GM18868 (cell line): Measurements from ENCODE around the gene ACOX1.
A peak's percentile ranks its signal among the peaks of the same experiment; 100 is the strongest.

ENCODE experiments used
- ATAC-seq: cut with Tn5 transposase; IDR thresholded peaks from one replicate; pipeline ENCODE4 v1.9.1; 2021; ENCODE audit warnings: mild to moderate bottlenecking, moderate library complexity; ENCODE audit not compliant: unreplicated experiment

Gene ACOX1

DNA sequence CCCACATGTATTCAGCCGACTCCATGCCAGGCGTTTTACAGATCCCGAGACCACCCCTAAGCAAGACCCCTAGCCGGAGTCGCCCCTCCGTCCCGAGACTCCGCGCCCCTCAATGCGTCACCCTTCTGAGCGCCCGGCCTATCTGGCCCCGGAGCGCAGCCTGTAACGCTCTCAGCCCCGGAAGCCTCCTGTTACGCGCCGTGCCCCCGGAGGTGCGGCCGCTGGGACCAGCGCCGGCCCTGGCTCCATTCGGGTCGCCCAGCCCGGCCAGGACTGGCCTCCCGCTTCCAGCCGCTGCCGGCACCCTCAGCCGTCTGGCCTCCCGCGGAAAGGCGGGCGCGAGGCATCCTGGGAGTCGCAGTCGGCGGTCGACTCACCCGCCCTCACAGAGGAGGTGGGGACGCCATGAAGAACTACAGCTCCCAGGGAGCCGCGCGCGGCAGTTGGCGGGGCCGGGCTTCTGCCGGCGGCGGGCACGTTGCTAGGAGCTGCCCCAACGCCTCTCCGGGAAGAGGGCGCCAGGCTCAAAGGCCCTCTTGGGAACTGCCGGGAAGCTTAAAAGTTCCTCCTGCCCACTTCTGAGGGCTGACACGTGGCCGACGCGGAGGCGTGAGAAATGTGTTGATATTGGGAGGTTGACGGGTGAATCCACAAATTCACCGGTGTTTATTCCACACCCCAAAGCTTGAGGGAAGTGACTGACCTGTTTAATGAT lies 38.1 kb downstream of the ACOX1 start, which contains the start of gene FBF1:
Gene FBF1, minus strand, starts transcription at position 316 of the 715 bp plus-strand sequence. CDS start 2,893 bp downstream, outside the sequence.
- ATAC-seq = peak; percentile 97

DNA sequence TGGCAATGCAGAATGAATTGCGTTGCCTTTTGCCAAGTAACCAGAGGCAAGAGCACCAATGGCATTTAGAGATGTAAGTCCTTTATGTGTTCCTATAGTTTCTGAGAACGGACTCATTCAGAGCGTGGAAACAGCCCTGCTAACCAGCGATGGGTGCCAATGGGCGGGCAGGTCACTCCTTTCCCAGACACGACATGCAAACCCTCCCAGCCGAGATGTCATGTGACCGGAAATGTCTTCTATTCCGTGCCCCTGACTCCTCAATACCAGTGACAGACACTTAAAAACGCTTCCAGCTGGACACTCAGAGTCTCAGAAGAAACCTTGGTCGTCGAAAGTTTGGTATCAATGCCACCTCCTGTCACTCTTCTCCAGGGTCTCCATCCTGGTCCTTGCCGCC lies 41.3 kb downstream of the ACOX1 start:
- no peak for ATAC-seq

DNA sequence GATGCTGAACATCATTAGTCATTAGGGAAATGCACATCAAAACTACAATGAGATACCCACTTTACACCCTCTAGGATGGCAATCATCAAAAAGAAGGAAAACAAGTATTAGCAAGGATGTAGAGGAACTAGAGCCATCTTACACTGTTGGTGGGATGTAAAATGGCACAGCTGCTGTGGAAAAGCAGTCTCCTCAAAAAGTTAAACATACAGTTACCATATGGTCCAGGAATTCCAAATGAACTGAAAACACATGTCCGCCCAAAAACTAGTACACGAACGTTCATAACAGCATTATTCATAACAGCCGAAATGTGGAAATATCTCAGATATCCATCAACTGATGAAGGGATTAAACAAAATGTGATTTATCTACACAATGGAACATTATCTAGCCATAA lies 45.2 kb downstream of the ACOX1 start:
- no peak for ATAC-seq

DNA sequence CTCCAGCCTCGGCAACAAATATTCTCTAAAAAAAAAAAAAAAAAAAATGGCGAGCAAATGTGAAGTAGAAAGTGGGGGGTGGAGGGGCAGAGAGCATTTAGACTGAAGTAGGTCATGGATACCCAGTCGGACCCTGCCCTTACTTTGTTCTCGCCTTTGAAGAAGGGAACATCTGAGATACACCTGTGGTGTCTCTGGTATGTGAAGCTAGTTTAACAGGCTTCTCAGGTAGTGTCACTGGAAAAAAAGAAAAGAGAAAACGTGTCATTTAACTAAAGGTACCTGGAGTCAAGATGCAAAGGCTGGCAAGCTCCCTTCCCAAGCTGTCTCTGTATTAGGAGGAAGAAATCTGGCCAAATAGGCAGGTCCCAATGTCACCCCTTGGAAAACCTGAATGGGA lies 46.1 kb downstream of the ACOX1 start:
- no peak for ATAC-seq

DNA sequence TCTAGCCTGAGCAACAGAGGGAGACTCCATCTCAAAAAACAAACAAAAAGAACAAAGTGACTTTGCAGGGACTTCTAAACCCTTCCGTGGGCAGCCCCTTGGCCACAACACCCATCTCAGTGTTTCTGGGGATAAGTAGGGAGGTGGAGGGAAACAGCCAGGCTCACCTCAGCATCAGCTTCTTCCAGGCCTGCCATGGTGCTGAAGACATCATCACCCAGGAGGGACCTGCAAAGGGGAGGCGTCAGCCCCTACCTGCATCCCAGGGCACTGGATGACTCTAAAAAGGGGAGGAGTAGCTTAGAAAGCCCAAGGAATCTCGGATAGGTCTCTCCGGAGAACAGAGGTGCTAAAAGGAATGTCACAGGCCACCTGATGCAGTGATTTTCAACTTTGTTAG lies 47.9 kb downstream of the ACOX1 start:
- ATAC-seq = no peak

DNA sequence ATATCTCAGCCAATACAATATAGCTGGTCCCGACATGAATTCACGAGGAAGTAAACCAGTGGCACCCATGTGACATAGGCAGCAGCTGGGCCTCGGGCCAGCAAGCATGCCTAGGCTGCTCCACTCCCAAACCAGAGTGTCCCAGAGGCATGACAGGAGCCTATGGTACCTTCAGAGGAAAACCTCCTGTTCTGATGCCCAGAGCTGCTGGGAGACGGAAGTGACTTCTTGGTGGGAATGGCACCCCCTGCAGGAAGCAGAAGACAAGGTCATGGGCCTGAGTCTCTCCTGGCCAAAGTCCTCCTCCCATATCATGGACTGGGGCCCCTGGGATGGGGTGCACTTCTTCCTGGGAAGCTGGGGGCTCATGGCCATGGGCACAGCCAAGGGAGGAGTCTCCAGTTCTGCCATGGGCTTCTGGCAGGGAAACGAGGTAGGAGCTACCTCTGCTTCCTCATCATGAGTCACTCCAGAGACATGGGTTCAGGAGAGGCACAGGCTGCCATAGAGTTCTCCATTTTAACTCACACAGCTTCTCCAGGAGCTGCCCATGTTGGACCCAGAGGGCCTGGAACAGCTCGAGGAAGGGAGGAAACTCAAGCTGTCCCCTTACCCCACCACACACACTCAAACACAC lies 51.6 kb downstream of the ACOX1 start:
- no peak for ATAC-seq

DNA sequence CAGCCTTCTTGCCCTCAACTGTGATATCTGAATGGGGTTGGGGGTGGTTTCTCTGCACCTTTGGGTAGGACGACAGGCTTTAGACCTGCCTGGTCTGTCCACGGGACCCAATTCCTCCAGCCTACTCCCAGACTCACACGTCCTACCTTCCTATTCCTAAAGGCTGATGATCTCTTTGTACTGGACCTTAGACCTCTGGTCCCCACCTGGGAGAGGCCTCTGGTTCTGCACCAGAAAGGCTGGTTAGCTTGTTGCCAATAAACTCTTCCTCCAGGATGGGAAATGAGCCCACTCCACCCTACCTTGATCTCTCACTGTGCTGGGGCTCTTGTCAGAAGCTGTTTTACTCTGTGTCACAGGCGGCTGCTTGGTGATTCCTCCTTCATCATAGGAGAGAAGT lies 52.5 kb downstream of the ACOX1 start:
- ATAC-seq = no peak

DNA sequence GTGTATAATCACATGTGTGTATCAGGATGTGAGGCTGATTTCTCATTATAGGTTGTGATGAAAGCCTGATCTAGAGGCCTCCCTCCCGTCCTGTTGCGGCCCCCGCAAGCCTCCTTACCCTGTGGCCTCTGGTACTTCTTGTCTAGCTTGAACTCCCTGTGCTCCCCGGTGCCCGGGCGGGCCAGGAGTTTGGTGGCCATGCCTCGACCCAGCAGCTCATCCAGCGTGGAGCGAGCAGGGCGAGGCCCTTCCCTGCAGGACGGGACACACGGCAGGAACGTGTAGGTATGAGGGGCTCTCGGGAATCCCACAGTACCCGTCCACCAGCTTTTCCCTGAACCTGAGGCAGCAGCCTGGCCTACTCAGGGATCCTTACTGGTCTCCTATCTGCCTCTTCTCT lies 53.1 kb downstream of the ACOX1 start:
- ATAC-seq = no peak

DNA sequence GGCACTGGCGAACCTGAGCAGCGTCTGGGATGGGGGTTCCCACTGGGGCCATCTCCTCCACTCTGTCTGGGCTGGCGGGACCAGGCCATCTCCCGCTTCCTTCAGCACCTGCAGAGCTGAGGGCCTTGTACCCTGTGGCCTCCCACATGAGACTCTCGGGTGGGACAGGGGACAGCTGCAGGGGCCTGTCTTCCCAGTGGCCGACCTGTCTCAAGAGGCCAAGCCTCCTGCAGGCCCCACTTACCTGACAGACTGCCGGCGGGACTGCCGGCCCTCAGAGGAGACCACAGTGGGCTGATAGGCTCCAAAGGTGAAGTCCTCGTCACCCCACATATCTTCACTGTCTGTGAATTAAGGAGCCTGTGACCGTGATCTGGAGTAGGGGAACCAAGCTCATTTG lies 53.9 kb downstream of the ACOX1 start:
- no peak for ATAC-seq

DNA sequence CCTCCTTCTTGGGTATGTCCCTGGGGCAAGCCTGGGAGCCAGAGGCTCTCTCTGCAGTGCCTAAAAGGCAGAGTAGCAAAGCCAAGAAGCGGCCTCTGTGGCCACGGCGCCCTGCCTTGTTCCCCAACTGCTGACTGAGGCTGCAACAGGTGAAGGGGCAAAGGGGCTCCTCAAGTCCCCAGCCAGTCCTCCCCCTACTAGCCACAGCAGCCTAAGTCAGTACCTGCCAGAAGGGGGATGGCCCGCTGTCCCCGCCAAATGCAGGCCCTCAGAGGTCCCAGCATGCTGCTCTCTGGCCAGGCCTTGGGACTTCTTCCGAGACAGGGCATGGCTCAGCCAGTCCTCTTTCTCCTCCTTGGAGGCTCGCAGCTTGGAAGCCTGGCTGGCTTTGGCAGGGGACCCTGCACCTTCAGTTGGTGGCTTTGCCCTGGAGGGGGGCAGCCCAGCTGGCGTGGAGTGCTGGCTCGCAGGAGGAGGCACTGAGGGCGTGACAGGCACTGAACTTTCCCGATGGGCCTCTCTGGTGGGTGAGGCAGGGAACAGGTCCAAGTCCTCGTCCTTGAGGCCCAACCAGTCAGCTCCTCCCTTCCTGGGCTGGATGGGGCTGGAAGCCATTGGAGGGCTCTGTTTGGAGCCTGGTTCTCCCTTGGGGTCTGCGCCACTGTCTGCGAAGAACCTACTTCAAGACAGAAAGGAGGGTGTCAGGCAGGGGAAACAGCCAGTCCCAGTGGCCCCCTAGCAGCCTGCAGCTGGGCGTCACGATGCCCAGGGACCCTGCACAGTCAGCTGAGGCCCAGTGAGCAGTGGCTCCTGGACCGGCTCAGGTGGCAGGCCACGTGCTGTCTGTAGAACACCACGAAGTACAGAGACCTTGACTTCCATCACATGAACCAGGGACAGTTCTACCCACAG lies 55.7 kb downstream of the ACOX1 start:
- no peak for ATAC-seq

DNA sequence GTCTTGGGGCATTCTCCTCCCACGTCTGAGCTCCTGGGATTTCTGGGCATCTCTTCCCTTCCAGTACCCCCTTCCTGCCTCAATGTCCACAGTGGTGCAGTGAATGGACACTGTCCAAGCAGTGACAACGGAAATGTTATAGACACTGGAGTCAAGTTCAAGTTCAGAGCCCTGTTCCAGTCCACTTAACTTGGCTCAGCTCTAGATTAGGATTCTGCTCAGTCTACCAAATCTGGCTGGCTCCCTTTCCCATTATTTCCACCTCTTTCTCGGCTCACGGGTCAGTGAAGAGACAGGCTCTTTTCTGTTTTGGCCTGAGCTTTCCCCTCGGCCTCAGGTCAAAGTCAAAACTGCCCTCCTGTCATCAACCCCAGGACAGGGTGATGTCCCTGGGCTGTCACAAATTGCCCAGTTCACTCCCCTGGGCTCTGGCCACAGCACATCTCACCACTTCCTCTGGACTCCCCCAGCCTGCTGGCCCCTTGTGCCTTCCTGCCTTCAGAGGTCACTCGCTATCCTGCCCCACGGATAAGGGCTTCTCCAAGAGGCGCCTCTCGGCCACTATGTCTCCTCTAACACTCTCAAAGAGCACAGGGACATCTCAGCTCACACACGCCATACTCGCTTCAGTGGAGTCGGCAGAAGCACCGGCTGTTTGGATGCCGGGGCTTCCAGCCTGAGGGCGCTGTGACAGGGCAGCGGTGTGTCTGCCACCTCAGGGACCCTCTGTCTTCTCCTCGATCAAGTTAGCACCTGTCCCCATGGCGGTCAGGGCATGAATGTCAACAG lies 56.6 kb downstream of the ACOX1 start:
- no peak for ATAC-seq

DNA sequence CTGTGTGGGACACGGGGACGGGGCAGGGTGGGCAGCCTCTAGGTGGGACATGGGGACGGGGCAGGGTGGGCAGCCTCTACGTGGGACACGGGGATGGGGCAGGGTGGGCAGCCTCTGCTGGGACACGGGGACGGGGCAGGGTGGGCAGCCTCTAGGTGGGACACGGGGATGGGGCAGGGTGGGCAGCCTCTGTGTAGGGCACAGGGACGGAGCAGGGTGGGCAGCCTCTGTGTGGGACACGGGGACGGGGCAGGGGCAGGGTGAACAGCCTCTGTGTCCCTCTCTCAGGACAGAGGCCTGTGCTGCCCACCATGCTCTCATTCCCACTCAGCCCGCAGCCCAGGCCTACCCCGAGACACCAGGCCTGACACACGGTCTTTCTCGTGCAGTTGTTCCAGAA lies 57.4 kb downstream of the ACOX1 start:
- no peak for ATAC-seq

DNA sequence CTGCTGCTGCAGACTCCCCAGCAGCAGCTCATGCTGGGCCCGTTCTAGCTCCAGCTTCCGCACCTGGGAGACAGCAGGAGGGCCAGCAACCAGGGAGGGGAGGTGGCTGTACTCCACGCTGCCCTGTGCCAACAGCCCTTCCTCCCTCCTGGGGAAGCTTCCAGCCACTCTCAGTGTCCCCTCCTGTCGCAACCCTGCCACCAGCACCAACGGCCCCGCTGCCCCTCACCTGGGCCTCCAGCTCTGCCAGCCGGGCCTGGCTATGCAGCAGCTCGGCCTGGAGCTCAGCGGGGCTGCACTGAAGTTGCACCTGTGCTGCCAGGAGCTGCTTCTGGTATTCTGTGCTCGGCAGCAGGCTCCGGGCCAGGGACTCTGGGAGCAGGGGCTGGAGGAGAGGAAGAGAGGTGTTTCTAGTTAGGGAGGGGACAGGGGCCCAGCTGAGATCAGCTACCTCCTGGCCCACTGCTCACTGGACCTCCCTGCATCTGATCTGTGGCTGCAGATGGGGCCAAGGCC lies 58.9 kb downstream of the ACOX1 start:
- ATAC-seq = no peak

DNA sequence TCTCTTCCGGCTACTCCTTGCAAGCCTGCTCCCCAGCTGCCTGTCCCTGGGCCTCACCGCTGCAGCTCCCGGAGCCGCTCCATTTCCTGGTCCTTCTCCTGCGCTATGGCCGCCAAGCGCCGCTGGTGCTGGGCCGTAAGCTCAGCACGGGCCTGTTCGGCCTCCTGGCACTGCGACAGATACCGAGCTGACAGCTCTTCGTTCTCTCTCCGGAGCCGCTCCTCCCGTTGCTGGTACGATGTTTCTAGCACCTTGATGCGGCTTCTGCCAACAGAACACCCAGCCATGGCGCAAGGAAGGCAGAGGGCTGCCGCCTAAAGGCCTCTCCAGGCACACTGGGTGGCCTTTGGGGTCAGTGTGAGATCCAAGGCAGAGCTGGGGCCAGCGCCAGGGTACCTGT lies 59.4 kb downstream of the ACOX1 start:
- ATAC-seq = no peak

DNA sequence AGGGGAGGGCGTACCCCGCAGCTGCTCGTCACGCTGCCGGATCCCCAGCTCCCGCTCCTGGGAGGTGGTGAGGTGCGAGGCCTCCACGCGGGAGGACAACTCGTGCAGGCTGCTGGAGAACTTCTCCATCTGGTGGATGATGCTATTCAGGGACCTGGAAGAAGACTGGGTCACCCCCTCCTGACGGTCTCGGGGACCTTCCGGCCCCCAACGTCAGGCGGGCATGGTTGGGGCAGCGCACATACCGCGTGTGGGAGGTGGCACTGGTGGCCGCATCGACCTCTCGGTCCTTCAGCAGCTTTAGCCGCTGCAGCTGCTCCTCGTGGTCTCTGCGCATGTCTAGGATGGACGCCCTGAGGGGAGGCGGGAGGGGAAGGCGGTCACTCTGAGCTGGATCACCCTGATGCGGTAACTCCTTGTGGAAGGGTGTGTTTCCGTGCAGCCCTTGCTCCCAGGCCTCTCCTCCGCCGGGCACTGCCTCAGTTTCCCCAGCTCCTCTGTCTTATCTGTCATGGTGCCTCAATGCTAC lies 61.0 kb downstream of the ACOX1 start:
- ATAC-seq = no peak

DNA sequence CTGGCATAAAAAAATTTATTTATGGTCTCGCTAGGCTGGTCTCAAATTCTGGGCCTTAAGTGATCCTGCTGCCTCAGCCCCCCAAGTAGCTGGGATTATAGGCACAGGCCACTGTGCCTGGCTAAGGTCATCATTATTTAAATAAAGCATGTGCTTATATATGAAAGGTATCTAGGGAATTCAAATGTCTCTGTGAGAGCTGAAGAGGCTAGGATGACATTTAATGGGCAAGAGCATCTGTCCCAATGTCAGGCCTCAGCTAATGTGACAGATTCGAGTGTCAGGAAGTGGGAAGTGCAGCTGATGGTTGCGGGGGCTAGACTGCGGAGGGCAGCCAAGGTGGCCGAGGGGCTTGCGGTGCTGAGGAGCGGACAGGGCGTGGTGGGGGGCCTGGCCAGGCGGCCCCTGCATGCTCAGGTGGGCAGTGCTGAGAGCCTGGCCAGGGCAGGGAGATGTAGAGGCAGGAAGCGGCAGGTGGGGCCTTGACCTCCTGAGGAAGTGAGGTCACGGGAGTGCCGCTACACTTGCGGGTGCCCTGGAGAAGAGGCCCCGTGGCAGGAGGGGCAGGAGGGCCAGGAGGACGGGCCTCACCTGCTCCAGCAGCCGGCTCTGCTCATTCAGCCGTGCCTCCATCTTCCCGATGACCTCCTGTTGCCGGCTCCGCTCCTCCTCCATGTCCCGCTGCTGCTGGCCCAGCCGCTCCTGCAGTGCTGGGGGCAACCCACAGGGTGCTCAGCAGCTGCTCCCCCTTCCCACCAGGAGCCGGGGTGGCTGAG lies 61.6 kb downstream of the ACOX1 start:
- ATAC-seq = no peak

DNA sequence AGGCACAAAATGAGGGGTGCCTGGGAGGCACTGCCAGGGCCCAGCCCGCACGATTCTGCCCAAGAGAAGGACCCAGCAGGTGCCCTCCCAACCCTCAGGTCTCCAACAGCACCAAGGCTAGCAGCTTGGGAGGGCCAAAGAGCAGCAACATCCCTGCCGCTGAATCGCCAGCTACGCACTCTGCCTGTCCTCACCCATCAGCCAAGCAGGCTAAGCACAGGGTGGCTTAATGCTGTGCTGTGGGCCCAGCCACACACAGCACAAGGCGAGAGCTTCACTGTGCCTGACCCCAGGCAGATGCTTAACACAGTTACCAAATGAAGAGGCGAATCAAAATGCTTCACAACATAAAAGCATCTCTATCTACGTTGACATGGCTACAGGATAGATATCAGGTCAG lies 63.7 kb downstream of the ACOX1 start:
- no peak for ATAC-seq

DNA sequence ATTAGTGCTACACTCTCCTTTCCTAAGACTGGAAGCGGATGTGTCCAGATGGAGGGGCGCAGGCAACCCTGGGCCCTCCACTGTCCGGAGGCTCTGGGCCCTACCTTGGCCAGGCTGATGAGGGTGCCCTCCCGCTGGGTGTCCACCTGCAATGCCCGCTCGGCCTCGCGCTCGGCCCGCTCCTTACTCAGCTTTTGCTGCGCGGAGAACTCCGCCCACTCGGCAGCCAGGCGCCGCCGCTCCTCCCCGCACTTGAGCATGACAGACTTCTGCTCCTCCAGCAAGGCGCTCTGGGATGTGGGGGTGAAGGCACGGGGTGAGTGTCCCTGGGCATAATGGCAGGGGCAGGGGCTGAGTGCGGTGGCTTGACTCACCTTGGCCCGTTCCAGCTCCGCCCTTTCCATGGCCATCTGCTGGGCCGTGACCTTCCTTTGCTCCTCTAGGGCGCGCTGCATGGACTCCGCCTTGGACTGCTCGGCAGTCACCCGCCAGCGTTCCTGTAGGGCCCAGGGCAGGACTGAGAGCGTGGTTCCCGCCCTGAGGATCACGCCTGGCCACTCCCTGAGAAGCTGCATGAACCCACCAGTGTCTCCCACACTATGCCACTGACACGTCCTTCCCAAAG lies 64.2 kb downstream of the ACOX1 start:
- no peak for ATAC-seq

DNA sequence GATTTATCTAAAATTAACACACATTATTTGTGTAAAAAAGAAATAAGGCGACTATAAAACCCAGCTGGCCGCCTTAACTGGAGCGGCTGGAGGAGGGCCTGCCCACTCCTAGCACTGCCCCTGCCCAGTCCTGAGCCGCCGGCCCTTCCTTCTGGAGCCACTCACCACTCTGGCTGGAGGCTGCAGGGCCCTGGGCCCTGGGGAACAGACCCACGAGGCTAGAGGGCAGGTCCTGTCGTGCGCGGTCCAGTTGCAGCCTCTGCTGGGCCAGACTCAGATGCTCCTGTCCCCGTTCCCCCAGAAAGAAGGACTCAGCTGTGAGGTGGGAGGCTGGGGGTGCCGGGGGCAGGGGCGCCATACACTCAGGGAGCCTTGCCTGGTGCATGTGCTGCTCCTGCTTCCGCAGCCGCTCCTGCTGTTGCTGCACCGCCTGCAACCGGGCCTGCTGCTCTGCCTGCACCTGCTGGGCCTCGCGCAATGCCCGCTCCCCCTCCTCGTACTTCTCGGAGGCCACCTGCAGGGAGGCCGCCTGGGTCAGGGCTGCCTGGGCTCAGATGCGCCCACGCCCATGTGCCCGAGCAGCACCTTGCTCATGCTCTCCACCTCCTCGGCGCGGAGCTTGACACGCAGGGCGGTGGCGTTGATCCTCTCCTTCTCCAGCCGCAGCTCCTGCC lies 65.3 kb downstream of the ACOX1 start:
- no peak for ATAC-seq
